ENCODE measurements around the gene GLP1R.

DNA sequence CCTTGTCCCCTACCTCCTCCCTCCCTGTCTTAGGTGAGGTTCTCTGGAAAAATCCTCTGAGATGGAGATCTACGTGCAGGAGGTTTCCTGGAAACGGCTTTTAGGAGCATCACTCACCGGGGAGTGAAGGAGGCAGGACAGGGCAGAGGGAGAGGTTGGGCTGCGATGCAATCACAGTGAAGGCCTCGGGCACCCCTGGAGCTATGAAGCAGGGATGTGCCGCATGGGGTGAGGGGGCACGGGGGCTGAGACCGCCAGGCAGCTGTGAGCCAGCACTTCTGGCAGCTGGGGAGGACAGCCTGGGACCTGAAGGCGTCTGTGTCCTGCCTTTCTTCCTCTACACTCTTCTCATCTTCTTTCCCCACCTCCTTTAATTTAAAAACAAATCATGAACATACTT lies 12.9 kb upstream of the GLP1R start:
- TF ChIP-seq, protein P1, sequence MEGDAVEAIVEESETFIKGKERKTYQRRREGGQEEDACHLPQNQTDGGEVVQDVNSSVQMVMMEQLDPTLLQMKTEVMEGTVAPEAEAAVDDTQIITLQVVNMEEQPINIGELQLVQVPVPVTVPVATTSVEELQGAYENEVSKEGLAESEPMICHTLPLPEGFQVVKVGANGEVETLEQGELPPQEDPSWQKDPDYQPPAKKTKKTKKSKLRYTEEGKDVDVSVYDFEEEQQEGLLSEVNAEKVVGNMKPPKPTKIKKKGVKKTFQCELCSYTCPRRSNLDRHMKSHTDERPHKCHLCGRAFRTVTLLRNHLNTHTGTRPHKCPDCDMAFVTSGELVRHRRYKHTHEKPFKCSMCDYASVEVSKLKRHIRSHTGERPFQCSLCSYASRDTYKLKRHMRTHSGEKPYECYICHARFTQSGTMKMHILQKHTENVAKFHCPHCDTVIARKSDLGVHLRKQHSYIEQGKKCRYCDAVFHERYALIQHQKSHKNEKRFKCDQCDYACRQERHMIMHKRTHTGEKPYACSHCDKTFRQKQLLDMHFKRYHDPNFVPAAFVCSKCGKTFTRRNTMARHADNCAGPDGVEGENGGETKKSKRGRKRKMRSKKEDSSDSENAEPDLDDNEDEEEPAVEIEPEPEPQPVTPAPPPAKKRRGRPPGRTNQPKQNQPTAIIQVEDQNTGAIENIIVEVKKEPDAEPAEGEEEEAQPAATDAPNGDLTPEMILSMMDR (optimal IDR thresholded peaks at IDR 0.05 in 1 of 3, IDR thresholded peaks at IDR 0.05 in 1 of 3, conservative IDR thresholded peaks at IDR 0.05 in 1 of 3; ENCODE audit: extremely low read depth in 1 of 3, insufficient read depth in 2 of 3, low read length in 3 of 3): no peak
- TF ChIP-seq EZH2 (IDR thresholded peaks at IDR 0.05; ENCODE audit: low read length): no peak

Measured in keratinocyte (primary cell).